ENCODE results near the gene DCAF8. TPM values are rescaled to one million over a fixed set of nuclear protein-coding genes. Genes with fewer than 3 reads are reported as not detected.

DCAF8 gene
- total RNA-seq, 1 donor from 2014 or later = 163 TPM

DNA sequence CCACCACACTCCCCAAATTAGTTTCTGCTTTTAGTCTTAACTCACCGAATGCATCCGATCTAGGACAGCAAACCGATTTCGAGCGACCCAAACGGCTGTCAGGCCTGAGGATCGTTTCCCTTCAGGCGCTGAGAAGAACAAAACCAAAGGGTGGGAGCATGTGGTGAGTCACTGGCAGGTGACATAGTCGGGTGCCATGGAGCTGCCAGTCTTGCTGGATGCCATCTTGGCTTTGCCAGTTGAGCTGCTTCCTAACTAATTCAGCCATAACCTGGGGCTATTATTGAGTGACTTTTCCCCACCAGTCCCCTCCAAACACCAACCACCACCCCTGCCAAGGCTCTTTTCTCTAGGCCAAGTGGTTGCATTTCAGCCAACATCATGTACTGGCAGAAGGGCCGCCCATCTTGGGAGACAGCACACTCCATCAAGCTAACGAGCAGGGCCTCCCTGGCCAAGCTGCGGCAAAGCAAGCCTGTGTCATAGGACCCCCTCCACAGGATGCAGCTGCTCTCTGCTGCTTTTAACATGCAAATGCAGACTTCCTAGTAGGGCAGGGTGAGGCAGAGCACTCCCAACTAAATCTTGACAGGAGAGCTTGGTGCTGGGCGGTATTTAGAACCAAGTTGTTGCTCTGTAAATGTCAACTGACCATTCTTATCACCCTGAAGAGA, 44.9 kb upstream of the DCAF8 start:
- no peaks in the 10 kb centered on the region for H3K27me3 Mint-ChIP-seq (ENCODE audit: unreplicated experiment)
- peaks cover 2% of the 10 kb centered on the region for H3K4me1 Mint-ChIP-seq (ENCODE audit: unreplicated experiment)
- no peak overlapping the region for H3K4me3 Mint-ChIP-seq (ENCODE audit: unreplicated experiment)
- H3K36me3 Mint-ChIP-seq (ENCODE audit: unreplicated experiment) = peaks cover 55% of the 10 kb centered on the region
- no peak overlapping the region for H3K27ac Mint-ChIP-seq (ENCODE audit: unreplicated experiment)
- TF ChIP-seq, protein P1, sequence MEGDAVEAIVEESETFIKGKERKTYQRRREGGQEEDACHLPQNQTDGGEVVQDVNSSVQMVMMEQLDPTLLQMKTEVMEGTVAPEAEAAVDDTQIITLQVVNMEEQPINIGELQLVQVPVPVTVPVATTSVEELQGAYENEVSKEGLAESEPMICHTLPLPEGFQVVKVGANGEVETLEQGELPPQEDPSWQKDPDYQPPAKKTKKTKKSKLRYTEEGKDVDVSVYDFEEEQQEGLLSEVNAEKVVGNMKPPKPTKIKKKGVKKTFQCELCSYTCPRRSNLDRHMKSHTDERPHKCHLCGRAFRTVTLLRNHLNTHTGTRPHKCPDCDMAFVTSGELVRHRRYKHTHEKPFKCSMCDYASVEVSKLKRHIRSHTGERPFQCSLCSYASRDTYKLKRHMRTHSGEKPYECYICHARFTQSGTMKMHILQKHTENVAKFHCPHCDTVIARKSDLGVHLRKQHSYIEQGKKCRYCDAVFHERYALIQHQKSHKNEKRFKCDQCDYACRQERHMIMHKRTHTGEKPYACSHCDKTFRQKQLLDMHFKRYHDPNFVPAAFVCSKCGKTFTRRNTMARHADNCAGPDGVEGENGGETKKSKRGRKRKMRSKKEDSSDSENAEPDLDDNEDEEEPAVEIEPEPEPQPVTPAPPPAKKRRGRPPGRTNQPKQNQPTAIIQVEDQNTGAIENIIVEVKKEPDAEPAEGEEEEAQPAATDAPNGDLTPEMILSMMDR (IDR thresholded peaks at IDR 0.05) = no peak
- no peaks in the 10 kb centered on the region for H3K9me3 Mint-ChIP-seq (ENCODE audit: unreplicated experiment)
- DNase-seq (ENCODE audit: extremely low spot score, unreplicated experiment) = no peak

DNA sequence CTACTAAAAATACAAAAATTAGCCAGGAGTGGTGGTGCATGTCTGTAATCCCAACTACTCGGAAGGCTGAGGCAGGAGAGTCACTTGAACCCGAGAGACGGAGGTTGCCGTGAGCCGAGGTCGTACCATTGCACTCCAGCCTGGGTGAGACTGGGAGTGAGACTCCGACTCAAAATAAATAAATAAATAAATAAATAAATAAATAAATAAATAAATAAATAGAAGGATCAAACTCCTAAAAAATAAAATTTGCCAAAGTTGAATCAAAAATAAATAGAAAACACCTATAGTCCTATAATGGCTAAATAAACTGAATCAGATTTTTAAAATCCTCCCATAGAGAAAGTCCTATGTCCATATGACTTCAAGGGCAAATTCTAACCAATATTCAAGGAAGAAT, 37.8 kb upstream of the DCAF8 start:
- H3K27me3 Mint-ChIP-seq (ENCODE audit: unreplicated experiment) = no peaks in the 10 kb centered on the region
- H3K36me3 Mint-ChIP-seq (ENCODE audit: unreplicated experiment) = peaks cover 53% of the 10 kb centered on the region
- H3K4me1 Mint-ChIP-seq (ENCODE audit: unreplicated experiment) = no peaks in the 10 kb centered on the region
- H3K9me3 Mint-ChIP-seq (ENCODE audit: unreplicated experiment) = no peaks in the 10 kb centered on the region
- H3K4me3 Mint-ChIP-seq (ENCODE audit: unreplicated experiment) = no peak overlapping the region
- no peak overlapping the region for H3K27ac Mint-ChIP-seq (ENCODE audit: unreplicated experiment)
- TF ChIP-seq, protein P1 (IDR thresholded peaks at IDR 0.05) = no peak
- no peak for DNase-seq (ENCODE audit: extremely low spot score, unreplicated experiment)

DNA sequence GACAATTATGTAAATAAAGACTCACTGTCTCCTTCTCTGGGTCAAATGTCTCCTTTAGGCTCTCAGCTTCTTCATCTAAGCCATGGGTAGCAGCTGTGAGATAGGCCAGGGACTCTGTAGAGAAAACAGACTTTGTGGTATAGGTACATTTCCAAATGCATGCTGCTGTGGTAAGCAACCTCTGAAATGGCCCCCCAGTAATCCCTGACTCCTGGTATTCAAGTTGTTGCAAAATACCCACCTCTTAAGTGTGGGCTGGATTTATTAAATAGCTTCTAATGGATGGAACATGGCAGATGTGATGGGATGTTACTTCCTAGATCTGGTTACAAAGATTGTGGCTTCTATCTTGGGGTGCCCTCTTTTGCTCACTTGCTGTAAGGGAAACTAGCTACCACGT, 33.7 kb upstream of the DCAF8 start:
- H3K27ac Mint-ChIP-seq (ENCODE audit: unreplicated experiment) = no peak overlapping the region

DNA sequence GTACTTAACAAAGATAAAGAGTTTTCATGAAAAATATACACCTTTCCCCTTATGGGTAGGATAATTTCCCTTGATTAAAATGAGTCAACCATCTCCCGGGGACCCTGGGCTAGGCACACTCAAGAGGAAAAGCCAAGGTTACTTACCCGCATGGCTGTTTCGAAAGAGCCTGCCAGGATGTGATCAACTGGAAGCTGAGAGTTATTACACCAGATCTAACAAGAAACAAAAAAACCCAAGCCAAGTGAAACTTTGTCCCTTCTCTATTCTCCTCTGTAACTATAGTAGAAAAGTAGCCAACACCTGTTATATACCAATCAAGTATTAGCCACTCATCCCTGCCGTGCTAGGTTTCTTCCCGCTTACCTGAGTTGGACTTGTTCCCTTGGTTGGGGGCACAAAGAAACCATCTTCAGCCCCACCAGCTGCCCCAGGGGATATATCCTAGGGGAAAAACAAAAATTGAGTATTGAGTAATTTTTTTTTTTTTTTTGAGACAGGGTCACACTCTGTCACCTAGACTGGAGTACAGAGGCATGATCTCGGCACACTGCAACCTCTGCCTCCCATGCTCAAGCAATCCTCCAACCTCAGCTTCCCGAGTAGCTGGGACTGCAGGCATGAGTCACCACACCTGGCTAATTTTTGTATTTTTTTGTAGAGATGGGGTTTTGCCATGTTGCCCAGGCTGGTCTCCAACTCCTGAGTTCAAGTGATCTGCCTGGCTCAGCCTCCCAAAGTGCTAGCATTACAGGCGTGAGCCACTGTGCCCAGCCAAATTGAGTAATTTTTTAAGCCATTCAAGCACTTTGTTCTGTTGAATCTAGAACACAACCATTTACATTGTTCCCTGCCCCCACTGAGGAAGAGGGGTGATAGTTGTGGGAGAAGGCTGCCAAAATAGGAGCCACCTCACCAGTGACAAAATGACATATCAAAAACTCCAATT, 30.9 kb upstream of the DCAF8 start:
- no peak overlapping the region for H3K27ac Mint-ChIP-seq (ENCODE audit: unreplicated experiment)
- no peaks in the 10 kb centered on the region for H3K9me3 Mint-ChIP-seq (ENCODE audit: unreplicated experiment)
- no peaks in the 10 kb centered on the region for H3K4me1 Mint-ChIP-seq (ENCODE audit: unreplicated experiment)
- DNase-seq (ENCODE audit: extremely low spot score, unreplicated experiment) = no peak
- no peak overlapping the region for H3K4me3 Mint-ChIP-seq (ENCODE audit: unreplicated experiment)
- TF ChIP-seq, protein P1 (IDR thresholded peaks at IDR 0.05) = no peak
- peaks cover 84% of the 10 kb centered on the region for H3K36me3 Mint-ChIP-seq (ENCODE audit: unreplicated experiment)
- H3K27me3 Mint-ChIP-seq (ENCODE audit: unreplicated experiment) = no peaks in the 10 kb centered on the region

More for the DNA sequence above, 33.7 kb upstream of the DCAF8 start:
- DNase-seq (ENCODE audit: extremely low spot score, unreplicated experiment) = no peak
- H3K4me3 Mint-ChIP-seq (ENCODE audit: unreplicated experiment) = no peak overlapping the region
- H3K9me3 Mint-ChIP-seq (ENCODE audit: unreplicated experiment) = no peaks in the 10 kb centered on the region
- TF ChIP-seq, protein P1 (IDR thresholded peaks at IDR 0.05) = no peak
- H3K4me1 Mint-ChIP-seq (ENCODE audit: unreplicated experiment) = no peaks in the 10 kb centered on the region
- H3K36me3 Mint-ChIP-seq (ENCODE audit: unreplicated experiment) = peaks cover 79% of the 10 kb centered on the region
- H3K27me3 Mint-ChIP-seq (ENCODE audit: unreplicated experiment) = no peaks in the 10 kb centered on the region
